HUES64 (cell line): Measurements from ENCODE around the gene KLHL40.

ENCODE experiments used
- H3K27ac ChIP-seq: 2 replicates; pipeline ENCODE4 v1.7.0; 2013; ENCODE audit warnings: low read depth, low read length, inconsistent platforms
- H3K27me3 ChIP-seq: 2 replicates; pipeline ENCODE4 v1.6.1; 2013; ENCODE audit warnings: mild to moderate bottlenecking, low read length; ENCODE audit not compliant: insufficient read depth
- H3K36me3 ChIP-seq: 2 replicates; pipeline ENCODE4 v1.6.1; 2013; ENCODE audit warnings: mild to moderate bottlenecking, low read length; ENCODE audit not compliant: insufficient read depth
- H3K4me1 ChIP-seq: 2 replicates; pipeline ENCODE4 v1.6.1; 2013; ENCODE audit warnings: mild to moderate bottlenecking, low read length, moderate library complexity; ENCODE audit not compliant: insufficient read depth
- H3K4me3 ChIP-seq: 2 replicates; pipeline ENCODE4 v1.5.1; 2013; ENCODE audit warnings: mild to moderate bottlenecking, low read length, moderate library complexity
- H3K9ac ChIP-seq: 2 replicates; pipeline ENCODE4 v1.6.1; 2013; ENCODE audit warnings: mild to moderate bottlenecking, low read depth, low read length
- H3K9me3 ChIP-seq: 2 replicates; pipeline ENCODE4 v1.6.1; 2013; ENCODE audit warnings: low read depth, low read length; ENCODE audit not compliant: insufficient read depth
- WGBS: fragments of 150-250, 120-280 bp; methylation state at CpG from one replicate; pipeline ENCODE4 v1.1.7; 2013; ENCODE audit warnings: missing lambda C conversion rate; 5-methylcytosine and 5-hydroxymethylcytosine counted together

KLHL40 gene

GRCh38 chr3:42694366-42694765 is 9.0 kb downstream of the KLHL40 start:
- H3K4me3 ChIP-seq: no peak overlapping the region
- H3K27me3 ChIP-seq: no peaks in the 10 kb centered on the region
- no peaks in the 10 kb centered on the region for H3K9me3 ChIP-seq
- H3K27ac ChIP-seq: no peak overlapping the region
- no peak overlapping the region for H3K9ac ChIP-seq
- H3K36me3 ChIP-seq: no peaks in the 10 kb centered on the region
- H3K4me1 ChIP-seq: 0 out of 2 replicates have a peak, but pooled peaks cover 4% of the 10 kb centered on the region

- Histone ChIP-seq H3K27me3 (no peaks in the 10 kb centered on the region), H3K4me3 (no peak overlapping the region), H3K36me3 (no peaks in the 10 kb centered on the region), H3K9ac (no peak overlapping the region), H3K9me3 (no peaks in the 10 kb centered on the region), H3K4me1 (no peaks in the 10 kb centered on the region; the same call in 1 of the 2 replicates), H3K27ac (no peak overlapping the region)
- WGBS: 86% methylated on average over 19 of the region's 19 CpGs
Observed at GRCh38 chr3:42696356-42697288, 11.3 kb downstream of the KLHL40 start.

GRCh38 chr3:42697289-42698051 is 12.1 kb downstream of the KLHL40 start:
- Histone ChIP-seq H3K36me3 (no peaks in the 10 kb centered on the region), H3K4me3 (no peak overlapping the region), H3K9ac (no peak overlapping the region), H3K27me3 (no peaks in the 10 kb centered on the region), H3K4me1 (no peaks in the 10 kb centered on the region; the same call in 1 of the 2 replicates), H3K9me3 (no peaks in the 10 kb centered on the region), H3K27ac (no peak overlapping the region)
- 92% methylated on average over 18 of the region's 18 CpGs for WGBS

GRCh38 chr3:42698216-42698910 is 13.0 kb downstream of the KLHL40 start:
- Histone ChIP-seq H3K27me3 (no peaks in the 10 kb centered on the region), H3K36me3 (no peaks in the 10 kb centered on the region), H3K4me1 (no peaks in the 10 kb centered on the region; the same call in 1 of the 2 replicates), H3K4me3 (no peak overlapping the region), H3K9me3 (no peaks in the 10 kb centered on the region), H3K9ac (no peak overlapping the region), H3K27ac (no peak overlapping the region)
- WGBS: 91% methylated on average over 7 of the region's 7 CpGs

- 92% methylated on average over 8 of the region's 9 CpGs for WGBS
- Histone ChIP-seq H3K27ac (no peak overlapping the region), H3K4me1 (no peaks in the 10 kb centered on the region; the same call in 1 of the 2 replicates), H3K4me3 (no peak overlapping the region), H3K9ac (no peak overlapping the region), H3K27me3 (no peaks in the 10 kb centered on the region), H3K9me3 (no peaks in the 10 kb centered on the region), H3K36me3 (no peaks in the 10 kb centered on the region)
Observed at GRCh38 chr3:42698911-42699230, 13.5 kb downstream of the KLHL40 start.

- H3K36me3 ChIP-seq: no peaks in the 10 kb centered on the region
- H3K27me3 ChIP-seq: no peaks in the 10 kb centered on the region
- WGBS: 82% methylated on average over 10 of the region's 10 CpGs
- no peaks in the 10 kb centered on the region for H3K9me3 ChIP-seq
- H3K4me1 ChIP-seq: no peaks in the 10 kb centered on the region; the same call in 1 of the 2 replicates
- no peak overlapping the region for H3K9ac ChIP-seq
- H3K4me3 ChIP-seq: no peak overlapping the region
- no peak overlapping the region for H3K27ac ChIP-seq
Observed at GRCh38 chr3:42699511-42699971, 14.2 kb downstream of the KLHL40 start.

- Histone ChIP-seq H3K4me3 (no peak overlapping the region), H3K9me3 (no peaks in the 10 kb centered on the region), H3K9ac (no peak overlapping the region), H3K4me1 (no peaks in the 10 kb centered on the region; the same call in 1 of the 2 replicates), H3K36me3 (no peaks in the 10 kb centered on the region), H3K27ac (no peak overlapping the region), H3K27me3 (no peaks in the 10 kb centered on the region)
- 67% methylated on average over 15 of the region's 15 CpGs for WGBS
Observed at GRCh38 chr3:42700366-42701288, 15.3 kb downstream of the KLHL40 start.

GRCh38 chr3:42701371-42702065 is 16.2 kb downstream of the KLHL40 start:
- Histone ChIP-seq H3K9me3 (no peaks in the 10 kb centered on the region), H3K4me1 (no peaks in the 10 kb centered on the region; the same call in 1 of the 2 replicates), H3K9ac (no peak overlapping the region), H3K36me3 (no peaks in the 10 kb centered on the region), H3K27me3 (no peaks in the 10 kb centered on the region), H3K4me3 (no peak overlapping the region), H3K27ac (no peak overlapping the region)
- 36% methylated on average over 15 of the region's 15 CpGs for WGBS

GRCh38 chr3:42702066-42702951 is 17.0 kb downstream of the KLHL40 start, which contains the start of gene HHATL:
HHATL (minus strand) TSS chr3:42702798; CDS start chr3:42700826, 1,972 bp downstream.
- Histone ChIP-seq H3K27ac (no peak within 1 kb of the TSS), H3K27me3 (no peaks in the 10 kb centered on the region), H3K4me1 (no peaks in the 10 kb centered on the region; the same call in 1 of the 2 replicates), H3K4me3 (no peak within 1 kb of the TSS), H3K36me3 (no peaks in the 10 kb centered on the region), H3K9ac (no peak within 1 kb of the TSS), H3K9me3 (no peaks in the 10 kb centered on the region)
- 78% methylated on average over 21 of the region's 21 CpGs for WGBS
